Posterior vena cava (tissue), 2 donors: ENCODE measurements around the gene AOAH. TPM values are rescaled to one million over a fixed set of nuclear protein-coding genes. Genes with fewer than 3 reads are reported as not detected.
"Not testable (repeated sequence)": the region's sequence is repeated elsewhere in the genome, so short reads cannot be mapped to it uniquely, and the experiment has no call there.

Experiments
- DNase-seq: peaks from one replicate; pipeline ENCODE4 v3.0.0-alpha.2; 2020; ENCODE audit warnings: low spot score
- intact Hi-C, 2 donors: fragments of 100-400 bp; cut with DNase I; formaldehyde crosslinking; loops; one replicate each; pipeline versions ENCODE4 v1.14.1 to v1.14.2; 2022 to 2023
- total RNA-seq, 2 donors: library from RNA; stranded (reverse); fragmentation: NEBNext Ultra II Directional; extraction: Animal tissue kit (Norgen Biotek cat#: 25700); gene quantifications; one replicate each; pipeline ENCODE4 v1.2.1, GENCODE V29; 2021
- donor health status: DM: yes; HTN: yes; CAD: no.
- donor health status: DM: yes; HTN: yes; CAD: no.

Gene AOAH
- total RNA-seq, 2 donors from 2014 or later = 6.1 to 12.9 TPM

GRCh38 chr7:36506130-36506798 lies 218.0 kb downstream of the AOAH start:
- no peak for DNase-seq
- intact Hi-C loops = no loop called here

GRCh38 chr7:36504617-36505016 lies 219.7 kb downstream of the AOAH start:
- intact Hi-C loops, DNase-seq: not testable (repeated sequence)

- intact Hi-C loops, DNase-seq: not testable (repeated sequence)
These were observed 220.1 kb downstream of the AOAH start for GRCh38 chr7:36504216-36504615.

GRCh38 chr7:36497775-36498174 lies 226.5 kb downstream of the AOAH start:
- DNase-seq = no peak
- intact Hi-C loops = no loop called here

- intact Hi-C loops, DNase-seq: not testable (repeated sequence)
These were observed 227.1 kb downstream of the AOAH start for GRCh38 chr7:36497176-36497575.

GRCh38 chr7:36496576-36496975 lies 227.7 kb downstream of the AOAH start:
- intact Hi-C loops = no loop called here
- no peak for DNase-seq

GRCh38 chr7:36491317-36491716 lies 233.0 kb downstream of the AOAH start:
- intact Hi-C loops = no loop called here
- no peak for DNase-seq

- no peak for DNase-seq
- intact Hi-C loops = no loop called here
These were observed 233.9 kb downstream of the AOAH start for GRCh38 chr7:36490419-36490830.

- DNase-seq, intact Hi-C loops: not testable (repeated sequence)
These were observed 235.6 kb downstream of the AOAH start for GRCh38 chr7:36488672-36489071.

GRCh38 chr7:36487756-36488336 lies 236.4 kb downstream of the AOAH start:
- no peak for DNase-seq
- intact Hi-C loops = no loop called here

GRCh38 chr7:36486336-36486735 lies 238.0 kb downstream of the AOAH start:
- intact Hi-C loops = no loop called here
- no peak for DNase-seq

- intact Hi-C loops = no loop called here
- no peak for DNase-seq
These were observed 240.0 kb downstream of the AOAH start for GRCh38 chr7:36484265-36484664.

GRCh38 chr7:36483853-36484252 lies 240.4 kb downstream of the AOAH start:
- intact Hi-C loops = not testable (repeated sequence)

GRCh38 chr7:36478745-36479144 lies 245.5 kb downstream of the AOAH start:
- no peak for DNase-seq
- intact Hi-C loops = loop anchor here in 1 of 2 donors (10.0 kb wide), 1 partner anchor 726 kb away; no protein-coding TSS in a partner anchor

More at GRCh38 chr7:36483853-36484252, 240.4 kb downstream of the AOAH start:
- not testable (repeated sequence) for DNase-seq

- intact Hi-C loops = loop anchor here in 1 of 2 donors (10.0 kb wide), 1 partner anchor 729 kb away; no protein-coding TSS in a partner anchor
- DNase-seq = no peak
These were observed 248.9 kb downstream of the AOAH start for GRCh38 chr7:36475381-36475780.

- intact Hi-C loops = loop anchor here in 1 of 2 donors (10.0 kb wide), 1 partner anchor 730 kb away; no protein-coding TSS in a partner anchor
- no peak for DNase-seq
These were observed 249.3 kb downstream of the AOAH start for GRCh38 chr7:36475011-36475342.

- DNase-seq = no peak
- intact Hi-C loops = loop anchor here in 1 of 2 donors (10.0 kb wide), 1 partner anchor 730 kb away; no protein-coding TSS in a partner anchor
These were observed 249.8 kb downstream of the AOAH start for GRCh38 chr7:36474283-36475010.

GRCh38 chr7:36473454-36474282 lies 250.6 kb downstream of the AOAH start:
- DNase-seq = no peak
- intact Hi-C loops = loop anchor here in 1 of 2 donors (10.0 kb wide), 1 partner anchor 731 kb away; no protein-coding TSS in a partner anchor

- intact Hi-C loops = loop anchor here in 1 of 2 donors (10.0 kb wide), 1 partner anchor 733 kb away; no protein-coding TSS in a partner anchor
- no peak for DNase-seq
These were observed 252.1 kb downstream of the AOAH start for GRCh38 chr7:36472141-36472729.
